ENCODE data around the gene POTEB3.
"Not testable (repeated sequence)": the region's sequence is repeated elsewhere in the genome, so short reads cannot be mapped to it uniquely, and the experiment has no call there.

DNA sequence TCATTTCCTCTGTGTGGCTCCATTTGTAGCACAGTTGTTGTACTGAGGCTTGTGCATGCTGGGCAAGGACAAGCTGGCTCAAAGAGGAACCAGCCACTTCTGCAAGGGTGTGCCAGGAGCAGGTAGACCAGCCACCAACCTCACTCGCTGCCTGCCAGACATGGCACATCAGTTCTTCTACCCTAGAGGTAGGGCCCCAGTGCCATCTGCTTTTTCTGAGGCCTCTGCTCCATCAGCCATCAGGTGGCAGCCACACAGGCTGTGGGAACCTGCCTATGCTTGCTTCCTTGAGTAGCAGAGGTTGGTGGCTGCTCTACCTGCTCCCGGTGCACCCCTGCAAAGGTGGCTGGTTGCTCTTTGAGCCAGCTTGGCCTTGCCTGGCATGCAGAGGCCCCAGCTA lies 42.6 kb downstream of the POTEB3 start:
- TF ChIP-seq EZH2 (IDR thresholded peaks at IDR 0.05); POLR2AphosphoS5 (IDR thresholded peaks at IDR 0.05; ENCODE audit: borderline replicate concordance, low read depth, low read length): not testable (repeated sequence)
